Neural cell (in vitro differentiated cells): ENCODE results near the gene ACCSL. TPM values are rescaled to one million over a fixed set of nuclear protein-coding genes. Genes with fewer than 3 reads are reported as not detected.

Source experiments
- H2AFZ ChIP-seq: fragments of 200-600, 300-800 bp; sonication (generic), shearing (Covaris generic); 2 replicates; pipeline ENCODE4 v1.6.0; 2014; ENCODE audit warnings: low read depth, mild to moderate bottlenecking, antibody characterized with exemption, low read length, moderate library complexity
- H3F3A ChIP-seq: fragments of 200-600 bp; shearing (Covaris generic); 2 replicates; pipeline ENCODE4 v1.6.1; 2016; ENCODE audit warnings: mild to moderate bottlenecking, moderate library complexity, mixed read lengths, antibody characterized with exemption, low read length; ENCODE audit not compliant: insufficient read depth, poor library complexity, severe bottlenecking
- H3K27ac ChIP-seq: fragments of 200-600, 300-800 bp; sonication (generic), shearing (Covaris generic); 2 replicates; pipeline ENCODE4 v1.5.1; 2014; ENCODE audit warnings: mild to moderate bottlenecking, low read length, moderate library complexity
- H3K27me3 ChIP-seq: fragments of 300-800, 200-600 bp; sonication (generic), shearing (Covaris generic); 2 replicates; pipeline ENCODE4 v1.6.0; 2014; ENCODE audit warnings: mild to moderate bottlenecking, low read depth, low read length, moderate library complexity; ENCODE audit not compliant: insufficient read depth
- H3K36me3 ChIP-seq: fragments of 300-800, 200-600 bp; sonication (generic), shearing (Covaris generic); 2 replicates; pipeline ENCODE4 v1.5.1; 2014; ENCODE audit warnings: mild to moderate bottlenecking, antibody characterized with exemption, low read length, moderate library complexity; ENCODE audit not compliant: insufficient read depth
- H3K4me2 ChIP-seq: fragments of 300-800, 200-600 bp; sonication (generic), shearing (Covaris generic); 2 replicates; pipeline ENCODE4 v1.6.0; 2014; ENCODE audit warnings: mild to moderate bottlenecking, low read length
- H3K4me3 ChIP-seq: fragments of 300-800, 200-600 bp; sonication (generic), shearing (Covaris generic); 2 replicates; pipeline ENCODE4 v1.5.1; 2014; ENCODE audit warnings: mild to moderate bottlenecking, low read length, moderate library complexity
- H3K79me2 ChIP-seq: fragments of 200-600 bp; shearing (Covaris generic); replicated peaks from 2 replicates; pipeline ENCODE4 v1.6.0; 2014; ENCODE audit warnings: mild to moderate bottlenecking, low read length, moderate library complexity; ENCODE audit not compliant: insufficient read depth
- H3K9ac ChIP-seq: fragments of 300-800, 200-600 bp; sonication (generic), shearing (Covaris generic); 2 replicates; pipeline ENCODE4 v1.6.1; 2016; ENCODE audit warnings: mild to moderate bottlenecking, low read length, mixed read lengths
- H3K9me2 ChIP-seq: fragments of 200-600 bp; shearing (Covaris generic); 2 replicates; pipeline ENCODE4 v1.6.1; 2016; ENCODE audit warnings: mild to moderate bottlenecking, low read length, mixed read lengths; ENCODE audit not compliant: insufficient read depth
- H3K9me3 ChIP-seq: fragments of 200-600, 300-800 bp; sonication (generic), shearing (Covaris generic); 2 replicates; pipeline ENCODE4 v1.6.1; 2016; ENCODE audit warnings: mild to moderate bottlenecking, mixed run types, low read length, moderate library complexity, mixed read lengths
- H4K20me1 ChIP-seq: fragments of 200-600 bp; shearing (Covaris generic); 2 replicates; pipeline ENCODE4 v1.6.1; 2016; ENCODE audit warnings: mild to moderate bottlenecking, mixed run types; ENCODE audit not compliant: insufficient read depth
- CTCF ChIP-seq: fragments of 450-650 bp; IDR thresholded peaks from 2 replicates; pipeline ENCODE4 v1.5.1; 2014; ENCODE audit warnings: antibody characterized with exemption, mild to moderate bottlenecking, moderate library complexity; ENCODE audit not compliant: poor library complexity, severe bottlenecking
- EP300 ChIP-seq: fragments of 450-650 bp; conservative IDR thresholded peaks from 2 replicates; pipeline ENCODE4 v1.6.1; 2014; ENCODE audit warnings: antibody characterized with exemption, mild to moderate bottlenecking, moderate library complexity; ENCODE audit not compliant: poor library complexity, severe bottlenecking
- EZH2 ChIP-seq: fragments of 200-600, 300-800 bp; shearing (Covaris generic), sonication (generic); IDR thresholded peaks from 2 replicates; pipeline ENCODE4 v1.6.1; 2014; ENCODE audit warnings: antibody characterized with exemption, low read length, borderline replicate concordance, mild to moderate bottlenecking; ENCODE audit not compliant: insufficient read depth, poor library complexity, severe bottlenecking
- POLR2AphosphoS5 ChIP-seq: IDR thresholded peaks from 2 replicates; pipeline ENCODE4 v1.6.1; 2012
- RAD21 ChIP-seq: fragments of 450-650 bp; conservative IDR thresholded peaks from 2 replicates; pipeline ENCODE4 v1.6.1; 2014; ENCODE audit warnings: antibody characterized with exemption, mild to moderate bottlenecking, moderate library complexity
- REST ChIP-seq: IDR thresholded peaks from 2 replicates; pipeline ENCODE4 v1.6.1; 2012; ENCODE audit warnings: borderline replicate concordance
- SMC3 ChIP-seq: fragments of 450-650 bp; conservative IDR thresholded peaks from 2 replicates; pipeline ENCODE4 v1.6.1; 2014; ENCODE audit warnings: antibody characterized with exemption, mild to moderate bottlenecking, moderate library complexity; ENCODE audit not compliant: poor library complexity
- polyA plus RNA-seq: library from polyadenylated mRNA; depleted of rRNA; stranded (reverse); fragments of >200 nt; gene quantifications from 2 replicates; pipeline ENCODE4 v1.2.3, GENCODE V29; 2014

The ACCSL gene
- polyA plus RNA-seq, 1 donor from 2014 or later: not detected

GRCh38 chr11:44018127-44018521 is 29.7 kb upstream of the ACCSL start:
- Histone ChIP-seq H3F3A (no peaks in the 10 kb centered on the region), H2AFZ (no peak overlapping the region), H3K9me2 (no peaks in the 10 kb centered on the region), H3K4me2 (no peak overlapping the region), H3K79me2 (no peaks in the 10 kb centered on the region), H3K4me3 (no peak overlapping the region), H3K9ac (no peak overlapping the region), H3K27ac (no peak overlapping the region), H4K20me1 (no peaks in the 10 kb centered on the region), H3K36me3 (no peaks in the 10 kb centered on the region), H3K9me3 (peaks cover 3% of the 10 kb centered on the region), H3K27me3 (no peaks in the 10 kb centered on the region)
- TF ChIP-seq RAD21 (no peak), POLR2AphosphoS5 (no peak), SMC3 (no peak), REST (no peak)

- TF ChIP-seq CTCF (no peak), SMC3 (no peak), RAD21 (no peak), REST (no peak), EP300 (no peak), EZH2 (no peak), POLR2AphosphoS5 (no peak)
- Histone ChIP-seq H3K4me3 (no peak overlapping the region), H3K27me3 (no peaks in the 10 kb centered on the region), H3K27ac (no peak overlapping the region), H4K20me1 (no peaks in the 10 kb centered on the region), H3K9me2 (no peaks in the 10 kb centered on the region), H2AFZ (no peak overlapping the region), H3K4me2 (no peak overlapping the region), H3K9ac (no peak overlapping the region), H3F3A (no peaks in the 10 kb centered on the region), H3K36me3 (no peaks in the 10 kb centered on the region), H3K9me3 (peaks cover 3% of the 10 kb centered on the region), H3K79me2 (no peaks in the 10 kb centered on the region)
Measured at GRCh38 chr11:44018829-44019228, 29.0 kb upstream of the ACCSL start.
